Activated naive CD8-positive, alpha-beta T cell (primary cell): ENCODE data around the gene MRPL36.
A peak's percentile ranks its signal among the peaks of the same experiment; 100 is the strongest.
"Not testable (repeated sequence)": the region's sequence is repeated elsewhere in the genome, so short reads cannot be mapped to it uniquely, and the experiment has no call there.

ENCODE experiments used
- H3K27ac Mint-ChIP-seq: one replicate; pipeline ENCODE4 v1.8.0; 2021; ENCODE audit warnings: mixed read lengths
- H3K27me3 Mint-ChIP-seq: one replicate; pipeline ENCODE4 v1.8.0; 2021; ENCODE audit warnings: mixed read lengths
- H3K36me3 Mint-ChIP-seq: one replicate; pipeline ENCODE4 v1.8.0; 2021; ENCODE audit warnings: mixed read lengths
- H3K4me1 Mint-ChIP-seq: one replicate; pipeline ENCODE4 v1.8.0; 2021; ENCODE audit warnings: low read depth, mixed read lengths
- H3K4me3 Mint-ChIP-seq: one replicate; pipeline ENCODE4 v1.8.0; 2021; ENCODE audit warnings: mild to moderate bottlenecking, mixed read lengths
- H3K9me3 Mint-ChIP-seq: one replicate; pipeline ENCODE4 v1.8.0; 2021; ENCODE audit warnings: low read depth, mixed read lengths

The MRPL36 gene

GRCh38 chr5:1809416-1810035 is 9.9 kb upstream of the MRPL36 start:
- Mint-ChIP-seq H3K4me1 (peaks cover 32% of the 10 kb centered on the region), H3K36me3 (peaks cover 3% of the 10 kb centered on the region), H3K9me3 (no peaks in the 10 kb centered on the region), H3K27ac (no peak overlapping the region), H3K27me3 (no peaks in the 10 kb centered on the region), H3K4me3 (no peak overlapping the region)

- Mint-ChIP-seq H3K27me3 (no peaks in the 10 kb centered on the region), H3K27ac (no peak overlapping the region), H3K4me1 (peaks cover 43% of the 10 kb centered on the region), H3K36me3 (peaks cover 3% of the 10 kb centered on the region), H3K9me3 (no peaks in the 10 kb centered on the region), H3K4me3 (no peak overlapping the region)
Measured at GRCh38 chr5:1808439-1808838, 8.8 kb upstream of the MRPL36 start.

DNA sequence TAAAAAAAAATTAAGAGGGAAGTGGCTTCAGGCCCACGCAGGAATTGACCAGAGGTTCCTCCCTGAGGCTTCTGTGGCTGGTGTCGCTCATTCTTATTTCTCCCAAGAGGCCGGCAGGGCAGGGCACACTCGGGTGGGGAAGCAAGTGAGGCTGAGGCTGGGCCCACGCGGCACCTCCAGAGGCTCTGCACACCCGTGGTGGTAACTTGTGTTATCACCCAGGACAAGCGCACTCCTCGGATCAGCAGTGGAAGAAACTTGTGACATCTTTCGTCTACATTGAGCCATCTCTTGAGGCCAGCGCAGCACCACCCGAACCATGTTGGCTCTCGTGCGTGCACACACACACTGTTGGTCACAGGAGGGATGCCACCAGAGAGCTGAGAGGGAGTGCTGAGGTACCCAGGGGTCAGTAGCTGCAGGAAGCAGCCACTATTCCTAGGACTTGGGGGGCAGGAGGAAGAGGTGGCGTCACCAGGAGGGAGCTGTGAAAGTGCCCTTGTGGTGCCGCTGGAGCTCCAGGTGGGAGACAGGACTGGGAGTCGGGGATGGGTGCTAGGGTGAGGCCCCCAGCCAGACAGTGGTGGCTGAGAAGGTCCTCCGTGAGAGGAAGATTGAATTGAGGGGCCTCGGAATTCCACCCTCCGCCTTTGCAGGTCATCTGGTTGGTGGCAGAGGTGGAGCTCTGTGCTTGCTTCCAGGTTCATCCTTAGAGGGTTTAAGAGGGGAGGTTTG is 8.0 kb upstream of the MRPL36 start:
- Mint-ChIP-seq H3K4me1 (peaks cover 50% of the 10 kb centered on the region), H3K27me3 (no peaks in the 10 kb centered on the region), H3K27ac (no peak overlapping the region), H3K9me3 (no peaks in the 10 kb centered on the region), H3K4me3 (no peak overlapping the region), H3K36me3 (peaks cover 8% of the 10 kb centered on the region)

DNA sequence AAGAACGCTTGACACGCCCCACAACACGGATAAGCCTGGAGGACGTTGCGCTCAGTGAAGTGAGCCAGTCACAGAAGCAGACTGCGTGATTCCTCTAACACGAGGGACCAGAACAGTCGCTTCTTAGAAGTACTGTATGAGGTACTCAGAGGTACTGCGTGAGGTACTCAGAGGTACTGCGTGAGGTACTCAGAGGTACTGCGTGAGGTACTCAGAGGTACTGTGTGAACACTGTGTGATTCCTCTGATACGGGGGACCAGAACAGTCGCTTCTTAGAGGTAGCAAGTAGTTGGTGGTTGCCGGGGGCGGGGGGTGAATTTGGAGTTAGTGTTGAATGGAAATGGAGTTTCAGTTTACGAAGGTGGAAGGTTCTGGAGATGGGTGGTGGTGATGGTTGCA is 7.3 kb upstream of the MRPL36 start:
- Mint-ChIP-seq H3K27me3 (no peaks in the 10 kb centered on the region), H3K4me3 (no peak overlapping the region), H3K4me1 (peaks cover 54% of the 10 kb centered on the region), H3K36me3 (peaks cover 8% of the 10 kb centered on the region), H3K9me3 (no peaks in the 10 kb centered on the region), H3K27ac (no peak overlapping the region)

- no peak overlapping the region for H3K27ac Mint-ChIP-seq
- H3K9me3 Mint-ChIP-seq = no peaks in the 10 kb centered on the region
- H3K27me3 Mint-ChIP-seq = no peaks in the 10 kb centered on the region
- H3K4me3 Mint-ChIP-seq = no peak overlapping the region
- peaks cover 55% of the 10 kb centered on the region for H3K4me1 Mint-ChIP-seq
- peaks cover 8% of the 10 kb centered on the region for H3K36me3 Mint-ChIP-seq
Measured at GRCh38 chr5:1806199-1806598, 6.6 kb upstream of the MRPL36 start.

- peaks cover 8% of the 10 kb centered on the region for H3K36me3 Mint-ChIP-seq
- no peak overlapping the region for H3K27ac Mint-ChIP-seq
- no peaks in the 10 kb centered on the region for H3K27me3 Mint-ChIP-seq
- H3K4me1 Mint-ChIP-seq = peaks cover 53% of the 10 kb centered on the region
- no peaks in the 10 kb centered on the region for H3K9me3 Mint-ChIP-seq
- H3K4me3 Mint-ChIP-seq = no peak overlapping the region
Measured at GRCh38 chr5:1805736-1806135, 6.1 kb upstream of the MRPL36 start.

DNA sequence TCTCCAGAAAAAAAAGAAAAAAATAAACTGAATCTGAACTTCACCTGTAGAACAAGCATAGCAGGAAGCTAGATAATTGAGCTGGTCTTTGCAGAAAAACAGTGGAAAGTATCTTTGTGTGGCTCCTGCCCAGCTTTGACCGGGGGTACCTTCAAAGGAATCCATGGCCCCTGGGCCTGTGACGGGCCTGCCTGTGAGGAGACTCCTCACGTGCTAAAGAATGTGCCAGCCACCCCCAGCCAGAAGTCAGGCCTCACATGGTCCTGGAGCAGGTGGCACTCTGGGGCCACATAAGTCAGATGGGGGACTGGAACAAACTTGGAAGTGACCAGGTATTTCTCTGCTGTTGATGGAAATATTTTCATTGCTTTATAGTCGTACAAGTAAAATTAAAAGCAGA is 5.7 kb upstream of the MRPL36 start:
- no peak overlapping the region for H3K27ac Mint-ChIP-seq
- peaks cover 8% of the 10 kb centered on the region for H3K36me3 Mint-ChIP-seq
- H3K4me1 Mint-ChIP-seq = peaks cover 54% of the 10 kb centered on the region
- no peaks in the 10 kb centered on the region for H3K9me3 Mint-ChIP-seq
- H3K27me3 Mint-ChIP-seq = no peaks in the 10 kb centered on the region
- H3K4me3 Mint-ChIP-seq = no peak overlapping the region

- Mint-ChIP-seq H3K9me3 (no peaks in the 10 kb centered on the region), H3K27ac (peak overlapping the region; percentile 34), H3K4me3 (peak overlapping the region; percentile 95), H3K36me3 (peaks cover 8% of the 10 kb centered on the region), H3K4me1 (peaks cover 52% of the 10 kb centered on the region), H3K27me3 (no peaks in the 10 kb centered on the region)
Measured at GRCh38 chr5:1804001-1804690, 4.5 kb upstream of the MRPL36 start.

DNA sequence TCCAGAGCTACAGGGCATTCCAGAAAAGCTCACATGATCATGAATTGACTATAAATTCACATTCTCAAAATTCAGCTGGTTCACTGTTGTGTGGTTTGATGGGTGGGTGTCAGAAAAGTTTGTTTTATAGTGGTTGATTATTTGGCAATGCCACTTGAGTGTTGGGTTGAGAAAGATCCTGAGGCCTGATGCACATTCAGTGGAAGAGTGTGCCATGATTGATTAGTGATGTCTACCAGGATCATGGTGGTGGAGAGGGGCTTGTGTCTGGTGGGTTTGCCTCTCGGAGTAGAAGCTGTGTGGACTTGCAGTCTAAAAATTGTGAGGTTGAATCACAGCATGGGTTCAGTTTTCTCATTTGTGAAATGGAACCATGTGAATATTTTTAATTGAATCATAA is 3.6 kb upstream of the MRPL36 start:
- Mint-ChIP-seq H3K9me3 (no peaks in the 10 kb centered on the region), H3K4me1 (peaks cover 54% of the 10 kb centered on the region), H3K4me3 (peak overlapping the region; percentile 95), H3K36me3 (peaks cover 10% of the 10 kb centered on the region), H3K27me3 (no peaks in the 10 kb centered on the region), H3K27ac (peak overlapping the region; percentile 42)

GRCh38 chr5:1801967-1802295 is 2.3 kb upstream of the MRPL36 start:
- Mint-ChIP-seq H3K27me3 (no peaks in the 10 kb centered on the region), H3K9me3 (no peaks in the 10 kb centered on the region), H3K4me1 (peaks cover 57% of the 10 kb centered on the region), H3K27ac (peak overlapping the region; percentile 96), H3K4me3 (peak overlapping the region; percentile 95), H3K36me3 (peaks cover 7% of the 10 kb centered on the region)

DNA sequence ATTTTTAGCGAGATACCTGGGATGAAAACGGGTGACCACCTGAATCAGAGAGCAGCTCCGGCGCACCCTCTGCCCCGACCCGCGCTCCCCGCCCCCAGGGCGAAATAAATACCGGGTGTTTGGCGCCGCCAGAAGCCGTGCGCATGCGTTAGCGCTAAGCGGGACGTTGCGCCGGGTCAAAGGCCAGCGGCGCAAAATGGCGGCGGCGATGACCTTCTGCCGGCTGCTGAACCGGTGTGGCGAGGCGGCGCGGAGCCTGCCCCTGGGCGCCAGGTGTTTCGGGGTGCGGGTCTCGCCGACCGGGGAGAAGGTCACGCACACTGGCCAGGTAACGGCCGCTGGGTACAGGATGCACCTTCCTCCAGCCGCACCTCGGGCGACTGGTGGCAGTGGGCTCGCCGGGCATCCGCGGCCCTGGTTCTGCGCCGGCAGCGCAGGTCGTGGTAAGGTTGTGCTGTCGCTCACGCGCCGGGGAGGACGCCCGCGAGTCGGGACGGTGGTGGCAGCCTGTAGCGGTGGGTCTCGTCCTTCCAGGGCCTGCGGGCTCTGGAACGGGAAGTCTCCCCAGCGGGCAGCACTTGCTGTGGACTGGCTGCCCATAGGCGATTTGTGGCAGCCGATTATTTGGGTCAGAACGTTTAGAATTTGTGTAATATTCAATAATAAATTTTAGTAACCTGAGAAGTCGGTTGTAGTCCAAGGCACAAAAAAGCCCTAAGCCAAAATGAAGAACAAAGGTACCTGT is 1.8 kb upstream of the MRPL36 start, which contains the start of gene NDUFS6:
NDUFS6 (plus strand) TSS at position 186 of the 745 bp plus-strand sequence; CDS start at position 197, 11 bp downstream.
- Mint-ChIP-seq H3K4me1 (peaks cover 58% of the 10 kb centered on the region), H3K27ac (peak within 1 kb of the TSS; percentile 96), H3K27me3 (no peaks in the 10 kb centered on the region), H3K9me3 (no peaks in the 10 kb centered on the region), H3K4me3 (peak within 1 kb of the TSS; percentile 95), H3K36me3 (peaks cover 7% of the 10 kb centered on the region)

DNA sequence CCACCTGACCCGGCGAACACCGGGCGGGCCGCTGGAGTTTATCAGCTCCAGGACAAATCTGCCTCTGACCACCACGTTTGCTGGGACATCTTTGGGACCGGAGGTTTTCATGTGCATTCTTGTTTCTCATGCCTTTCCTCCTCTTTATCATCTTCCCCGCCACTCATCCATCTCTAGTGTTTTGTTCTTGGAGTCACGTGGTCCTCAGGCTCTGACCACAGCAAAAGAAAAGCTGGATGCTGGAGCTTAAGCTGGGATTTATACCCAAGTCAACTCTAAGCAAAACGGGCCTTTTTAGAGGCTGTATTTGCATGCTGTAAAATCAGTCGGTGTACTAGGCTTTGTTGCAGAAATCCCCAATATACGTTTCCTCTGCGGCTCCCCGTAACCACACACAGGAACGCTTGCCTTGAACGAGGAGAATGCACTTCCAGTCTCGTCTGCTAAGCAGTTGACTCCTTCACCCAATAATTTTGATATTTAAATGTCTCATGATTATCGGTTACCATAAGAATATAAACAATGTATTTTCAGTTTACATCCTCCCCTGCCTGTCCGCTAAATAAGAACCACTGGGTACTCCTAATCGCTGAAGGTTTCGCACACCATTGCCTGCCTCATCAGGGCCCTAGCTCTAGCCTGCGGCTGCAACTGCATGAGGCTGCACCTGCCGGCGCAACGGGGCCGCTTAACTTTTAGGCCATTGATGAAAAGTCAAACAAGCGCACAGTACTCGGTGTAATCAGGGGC is 1.0 kb upstream of the MRPL36 start:
- peak overlapping the region; percentile 95 for H3K4me3 Mint-ChIP-seq
- H3K36me3 Mint-ChIP-seq = peaks cover 7% of the 10 kb centered on the region
- H3K4me1 Mint-ChIP-seq = peaks cover 59% of the 10 kb centered on the region
- no peaks in the 10 kb centered on the region for H3K27me3 Mint-ChIP-seq
- H3K27ac Mint-ChIP-seq = peak overlapping the region; percentile 96
- H3K9me3 Mint-ChIP-seq = no peaks in the 10 kb centered on the region

- Mint-ChIP-seq H3K27ac (peak overlapping the region; percentile 73), H3K4me3 (peak overlapping the region; percentile 87), H3K27me3 (no peaks in the 10 kb centered on the region), H3K9me3 (no peaks in the 10 kb centered on the region), H3K36me3 (peaks cover 7% of the 10 kb centered on the region), H3K4me1 (peaks cover 60% of the 10 kb centered on the region)
Measured at GRCh38 chr5:1799110-1799601, 481 bp downstream of the MRPL36 start.

- H3K4me1 Mint-ChIP-seq = peaks cover 60% of the 10 kb centered on the region
- H3K27ac Mint-ChIP-seq = peak overlapping the region; percentile 73
- not testable (repeated sequence) for H3K27me3 Mint-ChIP-seq, H3K9me3 Mint-ChIP-seq, H3K36me3 Mint-ChIP-seq
- H3K4me3 Mint-ChIP-seq = peak overlapping the region; percentile 87
Measured at GRCh38 chr5:1798589-1798988, 1.0 kb downstream of the MRPL36 start.
